ENCODE measurements around the gene OCIAD2. TPM values are rescaled to one million over a fixed set of nuclear protein-coding genes. Genes with fewer than 3 reads are reported as not detected.
"Not testable (repeated sequence)": the region's sequence is repeated elsewhere in the genome, so short reads cannot be mapped to it uniquely, and the experiment has no call there.

Gene OCIAD2
- polyA plus RNA-seq, 1 experiment, result 34.2 TPM

- DNase-seq (ENCODE audit: low read depth), result no peak
- no peak overlapping the region for H3K4me3 ChIP-seq (ENCODE audit: low read depth, low read length)
- no peaks in the 10 kb centered on the region for H3K36me3 ChIP-seq (ENCODE audit: control insufficient read depth, insufficient read depth, low read length)
- ChIA-PET CTCF (interaction anchor here (1.1 to 1.2 kb wide), 2 partner anchors 19 to 215 kb away, joined by 3 read pairs; no protein-coding TSS in a partner anchor), POLR2A (no interaction called here)
- no peak for TF ChIP-seq CTCF (IDR thresholded peaks at IDR 0.05; ENCODE audit: insufficient read depth, low read depth, low read length)
- H3K27me3 ChIP-seq (ENCODE audit: control insufficient read depth, insufficient read depth, low read length), result no peaks in the 10 kb centered on the region
Observed at GRCh38 chr4:48877827-48878535, 28.6 kb downstream of the OCIAD2 start.

DNA sequence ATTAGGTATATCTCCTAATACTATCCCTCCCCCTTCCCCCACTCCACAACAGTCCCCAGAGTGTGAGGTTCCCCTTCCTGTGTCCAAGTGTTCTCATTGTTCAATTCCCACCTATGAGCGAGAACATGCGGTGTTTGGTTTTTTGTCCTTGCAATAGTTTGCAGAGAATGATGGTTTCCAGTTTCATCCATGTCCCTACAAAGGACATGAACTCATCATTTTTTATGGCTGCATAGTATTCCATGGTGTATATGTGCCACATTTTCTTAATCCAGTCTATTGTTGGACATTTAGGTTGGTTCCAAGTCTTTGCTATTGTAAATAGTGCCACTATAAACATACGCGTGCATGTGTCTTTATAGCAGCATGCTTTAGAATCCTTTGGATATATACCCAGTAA lies 41.9 kb downstream of the OCIAD2 start:
- CTCF ChIA-PET; H3K36me3 ChIP-seq (ENCODE audit: control insufficient read depth, insufficient read depth, low read length); POLR2A ChIA-PET; DNase-seq (ENCODE audit: low read depth); H3K4me3 ChIP-seq (ENCODE audit: low read depth, low read length); H3K27me3 ChIP-seq (ENCODE audit: control insufficient read depth, insufficient read depth, low read length): not testable (repeated sequence)

DNA sequence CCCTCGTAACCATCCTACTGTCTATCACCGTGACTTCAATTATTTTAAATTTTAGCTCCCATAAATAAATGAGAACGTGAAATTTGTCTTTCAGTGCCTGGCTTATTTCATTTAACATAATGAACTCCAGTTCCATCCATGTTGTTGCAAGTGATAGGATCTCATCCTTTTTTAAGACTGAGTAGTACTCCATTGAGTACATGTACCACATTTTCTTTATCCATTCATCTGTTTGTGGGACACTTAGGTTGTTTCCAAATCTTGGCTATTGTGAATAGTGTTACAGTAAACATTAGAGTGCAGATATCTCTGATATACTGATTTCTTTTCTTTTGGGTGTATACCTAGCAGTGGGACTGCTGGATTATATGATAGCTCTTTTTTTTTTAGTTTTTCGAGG lies 42.8 kb downstream of the OCIAD2 start:
- no peak for TF ChIP-seq CTCF (IDR thresholded peaks at IDR 0.05; ENCODE audit: insufficient read depth, low read depth, low read length)
- Histone ChIP-seq H3K4me3 (ENCODE audit: low read depth, low read length) (no peak overlapping the region), H3K27me3 (ENCODE audit: control insufficient read depth, insufficient read depth, low read length) (no peaks in the 10 kb centered on the region), H3K36me3 (ENCODE audit: control insufficient read depth, insufficient read depth, low read length) (no peaks in the 10 kb centered on the region)
- CTCF ChIA-PET, result no interaction called here
- POLR2A ChIA-PET, result no interaction called here
- DNase-seq (ENCODE audit: low read depth), result no peak

DNA sequence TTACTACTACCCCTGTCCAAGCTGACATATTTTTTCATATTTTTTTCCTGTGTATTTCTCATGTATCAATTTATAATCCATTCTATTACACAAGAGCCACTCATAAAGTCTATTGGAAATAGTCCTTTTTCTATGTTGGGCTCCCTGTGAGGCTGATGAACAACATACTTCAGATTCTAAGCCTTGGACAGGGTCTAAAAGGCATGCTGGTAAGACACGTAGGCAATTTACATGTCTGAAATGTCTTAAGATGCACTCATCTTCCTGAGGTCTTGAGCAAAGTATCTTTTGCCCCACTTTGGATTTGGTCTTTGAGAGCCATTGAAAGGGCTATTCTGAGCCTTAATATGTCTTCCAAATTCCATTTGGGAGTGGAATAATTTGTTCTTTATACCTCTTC lies 43.9 kb downstream of the OCIAD2 start:
- DNase-seq (ENCODE audit: low read depth), result no peak
- POLR2A ChIA-PET, result no interaction called here
- CTCF ChIA-PET, result no interaction called here
- TF ChIP-seq CTCF (IDR thresholded peaks at IDR 0.05; ENCODE audit: insufficient read depth, low read depth, low read length), result no peak
- Histone ChIP-seq H3K27me3 (ENCODE audit: control insufficient read depth, insufficient read depth, low read length) (no peaks in the 10 kb centered on the region), H3K36me3 (ENCODE audit: control insufficient read depth, insufficient read depth, low read length) (peaks cover 4% of the 10 kb centered on the region; the same call in 1 of the 2 replicates), H3K4me3 (ENCODE audit: low read depth, low read length) (no peak overlapping the region)

DNA sequence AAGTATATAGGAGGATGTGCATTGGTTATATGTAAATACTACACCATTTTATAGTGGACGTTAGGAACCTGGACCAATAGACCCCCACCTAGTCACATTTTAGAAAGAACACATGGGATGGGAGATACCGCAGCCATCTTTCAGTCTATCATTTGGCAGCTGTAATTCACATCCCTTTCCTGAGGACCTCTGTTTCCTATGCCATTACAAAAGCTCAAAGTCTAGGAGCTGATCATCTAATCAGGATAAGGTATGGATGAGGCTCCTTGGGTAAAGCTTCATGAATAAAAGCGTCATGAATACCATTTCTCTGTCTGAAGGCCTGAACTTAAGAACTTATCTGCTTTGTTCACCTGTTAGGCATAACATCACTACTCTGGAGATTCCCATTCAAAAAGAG lies 44.5 kb downstream of the OCIAD2 start:
- CTCF ChIA-PET, result no interaction called here
- POLR2A ChIA-PET, result no interaction called here
- DNase-seq (ENCODE audit: low read depth), result no peak
- no peak overlapping the region for H3K4me3 ChIP-seq (ENCODE audit: low read depth, low read length)
- H3K36me3 ChIP-seq (ENCODE audit: control insufficient read depth, insufficient read depth, low read length), result peaks cover 4% of the 10 kb centered on the region; the same call in 1 of the 2 replicates
- H3K27me3 ChIP-seq (ENCODE audit: control insufficient read depth, insufficient read depth, low read length), result no peaks in the 10 kb centered on the region
- no peak for TF ChIP-seq CTCF (IDR thresholded peaks at IDR 0.05; ENCODE audit: insufficient read depth, low read depth, low read length)

- Histone ChIP-seq H3K27me3 (ENCODE audit: control insufficient read depth, insufficient read depth, low read length) (no peaks in the 10 kb centered on the region), H3K36me3 (ENCODE audit: control insufficient read depth, insufficient read depth, low read length) (peaks cover 6% of the 10 kb centered on the region; the same call in 1 of the 2 replicates), H3K4me3 (ENCODE audit: low read depth, low read length) (no peak overlapping the region)
- CTCF ChIA-PET, result interaction anchor here (1.7 kb wide), 1 partner anchor 19 kb away, joined by 4 read pairs; no protein-coding TSS in a partner anchor
- TF ChIP-seq CTCF (IDR thresholded peaks at IDR 0.05; ENCODE audit: insufficient read depth, low read depth, low read length), result no peak
- no peak for DNase-seq (ENCODE audit: low read depth)
- POLR2A ChIA-PET, result no interaction called here
Observed at GRCh38 chr4:48858130-48858529, 48.4 kb downstream of the OCIAD2 start.
